HG03097 (cell line): ENCODE results near the gene GDE1.
A peak's percentile ranks its signal among the peaks of the same experiment; 100 is the strongest.
"Not testable (repeated sequence)": the region's sequence is repeated elsewhere in the genome, so short reads cannot be mapped to it uniquely, and the experiment has no call there.

Experiments
- ATAC-seq: cut with Tn5 transposase; IDR thresholded peaks from one replicate; pipeline ENCODE4 v1.9.1; 2021; ENCODE audit not compliant: unreplicated experiment, low FRiP score

GDE1 gene

GRCh38 chr16:19521471-19522396, at the start of gene GDE1:
Gene GDE1, minus strand, starts transcription at chr16:19522098. Its CDS starts 134 bp downstream, at chr16:19521964.
- peak; percentile 66 for ATAC-seq

- ATAC-seq: no peak
Measured at GRCh38 chr16:19567560-19567959, 45.7 kb upstream of the GDE1 start.

- no peak for ATAC-seq
Measured at GRCh38 chr16:19566362-19566761, 44.5 kb upstream of the GDE1 start.

GRCh38 chr16:19563377-19563776, 41.5 kb upstream of the GDE1 start:
- ATAC-seq: no peak

- no peak for ATAC-seq
Measured at GRCh38 chr16:19560078-19560477, 38.2 kb upstream of the GDE1 start.

GRCh38 chr16:19559242-19559910, 37.5 kb upstream of the GDE1 start:
- no peak for ATAC-seq

GRCh38 chr16:19555938-19556771, 34.3 kb upstream of the GDE1 start:
- no peak for ATAC-seq

GRCh38 chr16:19555186-19555937, 33.5 kb upstream of the GDE1 start, which contains the start of gene VPS35L:
Gene VPS35L, plus strand, starts transcription at chr16:19555703. Its CDS starts 27 bp downstream, at chr16:19555730.
- peak; percentile 97 for ATAC-seq

- no peak for ATAC-seq
Measured at GRCh38 chr16:19549673-19550072, 27.8 kb upstream of the GDE1 start.

- ATAC-seq: no peak
Measured at GRCh38 chr16:19548144-19548543, 26.2 kb upstream of the GDE1 start.

GRCh38 chr16:19543278-19543996, 21.5 kb upstream of the GDE1 start:
- not testable (repeated sequence) for ATAC-seq

- no peak for ATAC-seq
Measured at GRCh38 chr16:19542138-19542821, 20.4 kb upstream of the GDE1 start.

GRCh38 chr16:19540241-19540970, 18.5 kb upstream of the GDE1 start:
- no peak for ATAC-seq

GRCh38 chr16:19532601-19533000, 10.7 kb upstream of the GDE1 start:
- ATAC-seq: no peak

GRCh38 chr16:19528666-19529065, 6.8 kb upstream of the GDE1 start:
- ATAC-seq: no peak

GRCh38 chr16:19527161-19527560, 5.3 kb upstream of the GDE1 start:
- no peak for ATAC-seq

GRCh38 chr16:19525385-19525723, 3.5 kb upstream of the GDE1 start:
- ATAC-seq: no peak

GRCh38 chr16:19524616-19525384, 2.9 kb upstream of the GDE1 start:
- ATAC-seq: no peak
